SH-SY5Y (cell line): ENCODE measurements around the gene RIC1.

Experiments
- GATA2 ChIP-seq: IDR thresholded peaks from 2 replicates; pipeline ENCODE4 v1.6.1; 2011; ENCODE audit warnings: mild to moderate bottlenecking, low read depth, low read length
- GATA3 ChIP-seq: IDR thresholded peaks from 2 replicates; pipeline ENCODE4 v1.6.1; 2011; ENCODE audit warnings: low read depth, mild to moderate bottlenecking, low read length, moderate library complexity

Gene RIC1

DNA sequence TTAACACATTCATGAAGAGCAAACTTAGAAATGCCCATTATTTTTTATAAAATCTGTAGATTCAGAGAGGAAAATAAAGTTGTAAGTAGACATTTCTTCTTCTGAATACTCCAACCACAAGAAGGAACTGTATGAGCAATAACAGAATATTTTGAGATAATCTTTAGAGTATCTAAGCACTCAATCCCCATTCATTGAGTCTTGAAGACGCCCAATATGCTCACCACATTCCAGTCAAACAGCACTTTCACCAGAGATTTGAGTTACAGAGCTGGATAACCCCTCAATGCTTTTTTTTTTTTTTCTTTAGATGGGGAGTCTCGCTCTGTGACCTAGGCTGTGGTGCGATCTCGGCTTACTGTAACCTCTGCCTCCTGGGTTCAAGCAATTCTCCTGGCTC lies 14.7 kb upstream of the RIC1 start:
- no peak for TF ChIP-seq GATA2
- TF ChIP-seq GATA3, result no peak

DNA sequence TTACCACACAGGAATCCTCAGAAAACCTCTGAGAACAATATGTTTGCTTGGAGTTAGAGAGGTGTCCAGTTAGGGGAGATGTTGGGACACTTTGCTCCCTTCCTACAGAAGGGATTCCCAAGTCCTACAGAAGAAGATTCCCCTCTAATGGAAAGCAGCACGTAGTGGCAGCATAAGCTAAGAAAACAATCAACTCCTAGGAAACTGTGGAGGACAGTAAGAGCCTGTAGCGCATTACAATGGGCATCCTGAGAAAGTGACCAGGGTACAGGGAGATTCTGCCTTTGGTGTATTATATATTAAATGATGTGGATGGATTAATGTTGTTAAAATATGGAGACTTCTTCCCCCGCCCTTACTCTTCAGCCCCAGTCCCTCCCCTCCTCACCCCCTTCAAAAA lies 13.9 kb upstream of the RIC1 start:
- TF ChIP-seq GATA3 (no peak), GATA2 (no peak)

DNA sequence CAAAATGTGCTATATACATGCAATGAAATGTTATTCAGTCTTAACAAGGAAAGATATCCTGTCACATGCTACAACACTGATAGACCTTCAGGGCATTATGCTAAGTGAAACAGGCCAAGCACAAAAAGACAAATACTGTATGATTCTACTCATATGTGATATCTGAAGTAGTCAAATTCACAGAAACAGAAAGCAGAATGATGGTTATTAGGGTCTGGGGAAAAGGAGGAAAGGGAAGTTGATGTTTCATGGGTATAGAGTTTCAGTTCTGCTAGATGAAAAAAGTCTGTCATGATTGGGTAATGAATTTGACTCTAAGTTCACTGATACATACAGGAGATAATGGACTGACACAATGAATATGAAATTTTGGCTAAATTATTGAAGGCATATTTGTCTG lies 11.2 kb upstream of the RIC1 start:
- TF ChIP-seq GATA2, result no peak
- TF ChIP-seq GATA3, result no peak

DNA sequence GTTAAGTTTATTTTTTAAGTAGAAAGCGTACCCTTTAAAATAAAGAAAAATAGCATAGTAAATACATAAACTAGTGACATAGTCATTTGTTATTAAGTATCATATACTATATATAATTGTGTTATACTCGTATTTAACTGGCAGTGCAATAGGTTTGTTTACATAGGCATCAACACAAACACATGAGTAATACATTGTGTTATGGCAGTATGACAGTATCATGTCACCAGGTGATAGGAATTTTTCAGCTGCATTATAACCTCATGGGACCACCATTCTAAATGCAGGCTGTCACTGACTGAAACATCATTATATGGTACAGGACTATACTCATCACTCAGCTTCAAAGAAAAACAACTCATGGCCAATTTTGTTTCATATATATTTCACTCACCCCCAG lies 8.4 kb upstream of the RIC1 start:
- no peak for TF ChIP-seq GATA3
- no peak for TF ChIP-seq GATA2

DNA sequence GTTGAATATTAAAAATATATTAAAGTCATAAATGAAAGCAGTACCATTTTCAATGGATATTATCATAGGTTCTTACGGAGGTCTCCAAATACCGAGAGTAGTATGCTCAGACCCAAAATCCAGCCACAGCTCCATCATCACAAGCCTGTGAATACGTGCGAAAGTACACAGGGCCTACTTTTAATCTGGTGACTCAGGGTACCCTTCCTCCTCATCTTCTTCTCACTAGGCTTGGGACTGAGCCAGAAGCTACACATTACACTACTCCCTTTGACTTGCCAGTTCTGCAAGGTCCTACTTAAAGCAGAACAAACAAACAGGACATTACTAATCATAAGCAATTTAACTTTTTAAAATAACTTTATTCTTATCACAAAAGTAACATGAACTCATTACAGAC lies 7.6 kb upstream of the RIC1 start:
- TF ChIP-seq GATA2 (no peak), GATA3 (no peak)

DNA sequence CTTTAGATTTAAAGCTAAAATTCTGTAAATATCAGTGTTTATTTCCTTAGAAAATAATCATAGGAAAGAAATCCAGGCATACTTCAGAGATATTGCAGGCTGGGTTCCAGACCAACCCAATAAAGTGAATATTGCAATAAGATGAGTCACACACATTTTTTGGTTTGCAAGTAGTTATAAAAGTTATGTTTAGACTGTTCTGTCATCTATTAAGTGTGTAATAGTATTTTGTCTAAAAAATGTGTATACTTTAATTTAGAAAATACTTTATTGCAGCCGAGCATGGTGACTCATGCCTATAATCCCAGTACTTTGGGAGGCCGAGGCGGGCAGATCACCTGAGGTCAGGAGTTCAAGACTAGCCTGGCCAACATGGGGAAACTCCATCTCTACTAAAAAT lies 6.9 kb upstream of the RIC1 start:
- TF ChIP-seq GATA3 (no peak), GATA2 (no peak)

DNA sequence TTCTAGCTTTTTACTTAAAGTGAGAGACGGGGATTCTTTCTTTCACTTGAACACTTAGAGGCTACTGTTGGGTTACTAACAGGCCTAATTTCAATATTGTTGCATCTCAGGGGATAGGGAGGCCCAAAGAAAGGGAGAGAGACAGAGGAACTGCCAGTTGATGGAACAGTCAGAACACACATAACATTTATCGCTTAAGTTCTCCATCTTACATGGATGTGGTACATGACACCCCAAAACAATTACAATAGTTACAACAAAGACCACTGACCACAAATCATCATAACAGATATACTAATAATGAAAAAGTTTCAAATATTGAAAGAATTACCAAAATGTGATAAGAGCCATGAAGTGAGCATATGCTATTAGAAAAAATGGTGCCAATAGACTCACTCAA lies 4.3 kb upstream of the RIC1 start:
- TF ChIP-seq GATA2, result no peak
- TF ChIP-seq GATA3, result no peak

DNA sequence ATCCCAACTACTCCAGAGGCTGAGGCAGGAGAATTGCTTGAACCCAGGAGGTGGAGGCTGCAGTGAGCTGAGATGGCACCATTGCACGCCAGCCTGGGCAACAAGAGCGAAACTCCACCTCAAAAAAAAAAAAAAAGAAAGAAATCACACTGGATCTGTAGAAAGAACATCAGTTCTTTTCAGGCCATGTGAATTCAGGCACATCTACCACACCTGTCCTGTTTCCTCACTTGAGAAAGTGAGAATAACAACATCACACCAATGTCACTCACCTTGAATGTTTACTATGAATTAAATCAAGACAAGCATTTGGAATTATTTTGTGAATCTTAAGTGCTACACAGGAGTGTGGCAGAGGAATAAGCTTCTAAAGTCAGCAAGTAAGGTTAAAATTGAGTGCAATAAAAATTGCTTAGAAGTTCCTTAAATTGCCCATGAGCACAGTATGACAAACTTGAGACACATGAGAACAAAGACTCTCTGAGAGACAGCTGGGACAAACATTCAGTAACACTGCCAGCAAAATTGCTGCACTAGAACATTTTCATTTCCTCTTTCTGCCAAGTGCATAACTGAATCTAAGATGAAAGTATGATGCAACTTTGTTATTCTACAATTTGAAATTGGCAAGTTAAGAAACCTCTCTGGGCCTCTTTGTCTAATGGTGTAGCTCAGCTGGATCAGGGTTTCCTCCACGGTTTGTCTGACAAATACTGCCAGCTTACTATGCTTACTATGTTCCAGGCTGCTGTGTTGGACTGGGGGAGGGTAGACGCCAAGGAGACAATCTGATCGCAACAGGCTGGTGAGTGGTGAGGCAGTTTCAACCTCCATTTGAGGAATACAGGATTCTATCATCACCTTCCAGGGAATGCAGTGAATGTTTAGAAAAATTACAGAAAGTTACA lies 1.9 kb upstream of the RIC1 start:
- TF ChIP-seq GATA3 (no peak), GATA2 (no peak; the same call in 1 of the 2 replicates)

DNA sequence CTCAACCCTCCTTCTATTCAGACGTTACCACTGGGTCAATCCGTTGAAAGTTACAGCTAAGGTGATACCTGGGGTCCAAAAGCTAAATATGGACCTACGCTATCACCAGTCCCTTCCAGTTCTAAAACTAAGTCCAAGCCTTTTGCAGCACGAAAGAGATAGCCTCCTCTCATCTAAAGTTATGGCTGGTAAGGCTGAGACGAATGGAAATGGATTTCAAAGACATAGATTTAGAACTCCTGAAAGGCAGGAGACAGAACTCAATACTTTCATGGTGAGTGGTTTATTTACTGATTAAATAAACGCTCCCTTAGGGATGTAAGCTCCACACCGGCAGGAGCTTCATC lies 751 bp upstream of the RIC1 start:
- TF ChIP-seq GATA2, result no peak

DNA sequence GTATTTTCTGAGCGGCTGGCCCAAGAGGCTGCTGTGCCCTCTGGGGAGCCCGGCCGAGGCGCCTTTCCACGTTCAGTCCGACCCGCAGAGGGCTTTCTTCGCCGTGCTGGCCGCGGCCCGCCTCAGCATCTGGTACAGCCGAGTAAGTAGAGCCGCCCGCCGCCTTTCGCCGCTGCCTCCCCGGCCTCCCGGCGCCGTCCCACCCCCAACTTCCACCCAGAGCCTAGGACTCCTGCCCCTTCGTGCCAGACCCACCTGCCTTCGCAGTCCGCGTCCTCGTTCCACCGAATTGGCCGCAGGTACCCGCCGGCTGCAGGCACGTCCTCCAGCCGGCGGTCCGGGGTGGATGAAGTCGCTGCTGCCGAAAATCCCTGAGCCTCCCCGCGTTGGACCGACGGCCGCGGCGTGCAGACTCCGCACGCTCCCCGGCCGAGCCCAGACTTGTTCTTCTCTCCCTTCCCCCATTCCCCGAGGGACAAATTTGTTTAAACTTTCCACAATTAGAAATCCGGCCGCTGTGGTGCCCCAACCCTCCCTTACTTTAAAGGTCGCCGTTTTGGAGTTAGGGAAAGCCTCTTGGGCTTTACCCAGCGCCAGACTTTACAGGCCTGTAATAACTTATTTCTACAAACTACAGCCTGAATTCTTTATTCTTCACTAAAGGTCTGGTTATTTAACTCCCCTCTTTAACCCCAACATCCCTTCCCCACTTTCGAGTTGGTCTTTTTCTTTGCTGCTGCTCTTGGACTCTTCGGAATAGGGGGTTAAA lies 589 bp downstream of the RIC1 start:
- TF ChIP-seq GATA3 (no peak), GATA2 (no peak)

DNA sequence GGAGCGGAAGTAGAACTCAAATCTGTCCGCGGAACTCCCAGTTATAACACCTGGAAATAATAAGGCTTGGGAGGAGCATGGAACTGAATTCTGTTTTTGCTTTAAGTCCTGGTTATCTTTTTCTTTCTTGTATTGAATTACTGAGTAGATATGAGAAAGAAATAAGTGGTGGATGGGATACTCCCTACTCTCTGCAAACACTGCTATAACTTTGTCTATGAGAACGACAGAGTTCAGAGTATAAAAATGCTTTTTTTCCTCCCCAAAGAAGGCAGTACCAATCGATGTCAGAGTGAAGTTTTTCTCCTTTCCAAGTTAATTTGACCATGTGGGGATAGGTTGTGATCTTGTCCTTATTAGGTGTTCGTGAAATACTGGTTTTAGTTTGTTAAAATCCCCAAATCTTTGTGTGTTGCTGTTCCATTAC lies 1.2 kb downstream of the RIC1 start:
- TF ChIP-seq GATA2 (no peak), GATA3 (no peak)

DNA sequence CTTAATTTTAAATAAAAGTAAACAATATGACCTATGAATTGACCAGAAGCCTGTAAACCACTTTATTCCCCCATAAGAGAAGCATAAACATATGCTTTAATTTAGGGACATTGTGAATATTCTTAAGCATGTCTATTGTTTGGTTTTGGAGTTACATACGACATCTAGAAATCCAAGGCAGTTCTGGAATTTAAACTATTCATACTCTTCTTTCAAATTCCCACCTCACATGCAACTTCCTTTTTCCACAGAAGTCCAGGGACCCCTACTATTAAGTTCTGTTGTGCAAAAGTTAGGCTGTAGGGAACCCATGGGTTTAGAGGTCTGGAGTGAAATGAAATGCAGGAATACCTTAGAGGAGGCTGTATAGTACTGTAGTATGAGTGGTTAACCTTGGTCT lies 2.1 kb downstream of the RIC1 start:
- TF ChIP-seq GATA2, result no peak
- TF ChIP-seq GATA3, result no peak

DNA sequence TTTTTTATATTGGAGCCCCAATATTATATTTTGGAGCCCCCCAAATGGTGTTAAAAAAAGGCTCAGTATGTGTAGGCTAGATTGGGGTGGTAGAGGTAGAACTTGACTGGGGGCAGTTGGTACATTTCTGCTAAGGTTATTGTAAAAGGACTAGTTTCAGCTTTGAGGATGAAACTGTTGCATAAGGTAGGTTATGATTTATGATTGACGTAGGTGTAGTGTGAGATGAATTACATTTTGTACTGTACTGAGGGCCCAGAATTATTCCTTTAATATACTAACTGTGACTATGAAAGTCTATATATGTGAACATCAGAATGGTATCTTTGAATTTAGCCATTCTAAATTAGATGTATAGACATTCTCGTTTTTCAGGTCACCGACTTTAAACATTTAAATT lies 3.6 kb downstream of the RIC1 start:
- no peak for TF ChIP-seq GATA2
- TF ChIP-seq GATA3, result no peak

DNA sequence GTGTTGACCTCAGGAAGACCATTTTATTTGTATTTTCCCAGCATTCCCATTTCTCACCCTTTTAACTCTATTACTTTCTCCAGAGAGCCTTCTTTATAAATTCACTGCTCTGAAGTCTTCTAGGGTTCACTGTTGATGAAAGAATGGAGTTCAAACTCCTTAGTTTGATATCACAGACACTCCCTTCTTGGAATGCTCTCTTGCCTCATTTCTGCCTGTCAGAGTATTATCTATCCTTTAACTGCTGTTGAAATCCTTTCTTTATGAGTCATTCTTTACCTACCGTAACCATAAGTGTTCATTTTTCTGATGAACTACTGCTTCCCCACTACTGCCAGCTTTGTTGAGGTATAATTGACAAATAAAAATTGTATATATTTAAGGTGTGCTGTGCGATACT lies 4.3 kb downstream of the RIC1 start:
- TF ChIP-seq GATA3, result no peak
- TF ChIP-seq GATA2, result no peak

DNA sequence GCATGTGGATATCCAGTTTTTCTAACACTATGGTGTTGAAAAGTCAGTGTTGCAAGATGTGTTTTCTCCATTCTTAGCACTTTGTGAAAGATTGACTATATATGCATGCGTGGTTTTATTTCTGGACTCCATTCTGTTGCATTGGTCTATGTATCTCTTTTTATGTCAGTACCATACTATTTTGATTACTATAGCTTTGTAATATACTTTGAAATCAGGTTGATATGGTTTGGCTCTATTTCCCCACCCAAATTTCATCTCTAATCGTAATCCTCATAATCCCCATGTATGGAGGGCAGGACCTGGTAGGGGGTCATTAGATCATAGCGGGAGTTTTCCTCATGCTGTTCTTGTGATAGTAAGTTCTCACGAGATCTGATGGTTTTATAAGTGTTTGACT lies 6.5 kb downstream of the RIC1 start:
- no peak for TF ChIP-seq GATA2
- no peak for TF ChIP-seq GATA3

DNA sequence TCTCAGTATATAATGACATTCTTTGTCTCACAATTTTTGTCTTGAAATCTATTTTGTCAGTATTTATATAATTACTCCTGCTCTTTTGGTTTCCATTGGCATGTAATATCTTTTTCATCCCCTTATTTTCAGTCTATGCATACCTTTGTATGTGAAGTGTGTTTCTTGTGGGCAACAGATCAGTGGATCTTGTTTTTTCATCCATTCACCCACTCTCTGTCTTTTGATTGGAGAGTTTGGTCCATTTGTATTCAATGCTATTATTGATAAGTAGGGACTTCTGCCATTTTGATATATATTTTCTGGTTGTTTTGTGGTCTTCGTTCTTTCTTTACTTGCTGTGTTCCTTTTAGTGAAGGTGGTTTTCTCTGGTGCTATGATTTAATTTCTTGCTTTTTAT lies 10.9 kb downstream of the RIC1 start:
- TF ChIP-seq GATA3 (no peak), GATA2 (no peak)
